GM12872 (cell line): Measurements from ENCODE around the gene G6PC3.

Experiments
- TF ChIP-seq, protein P1 (sequence below): IDR thresholded peaks from 3 replicates; pipeline ENCODE4 v1.5.1; 2011; ENCODE audit warnings: low read depth, mild to moderate bottlenecking, low read length, moderate library complexity; ENCODE audit not compliant: insufficient read depth

The G6PC3 gene, protein sequence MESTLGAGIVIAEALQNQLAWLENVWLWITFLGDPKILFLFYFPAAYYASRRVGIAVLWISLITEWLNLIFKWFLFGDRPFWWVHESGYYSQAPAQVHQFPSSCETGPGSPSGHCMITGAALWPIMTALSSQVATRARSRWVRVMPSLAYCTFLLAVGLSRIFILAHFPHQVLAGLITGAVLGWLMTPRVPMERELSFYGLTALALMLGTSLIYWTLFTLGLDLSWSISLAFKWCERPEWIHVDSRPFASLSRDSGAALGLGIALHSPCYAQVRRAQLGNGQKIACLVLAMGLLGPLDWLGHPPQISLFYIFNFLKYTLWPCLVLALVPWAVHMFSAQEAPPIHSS

DNA sequence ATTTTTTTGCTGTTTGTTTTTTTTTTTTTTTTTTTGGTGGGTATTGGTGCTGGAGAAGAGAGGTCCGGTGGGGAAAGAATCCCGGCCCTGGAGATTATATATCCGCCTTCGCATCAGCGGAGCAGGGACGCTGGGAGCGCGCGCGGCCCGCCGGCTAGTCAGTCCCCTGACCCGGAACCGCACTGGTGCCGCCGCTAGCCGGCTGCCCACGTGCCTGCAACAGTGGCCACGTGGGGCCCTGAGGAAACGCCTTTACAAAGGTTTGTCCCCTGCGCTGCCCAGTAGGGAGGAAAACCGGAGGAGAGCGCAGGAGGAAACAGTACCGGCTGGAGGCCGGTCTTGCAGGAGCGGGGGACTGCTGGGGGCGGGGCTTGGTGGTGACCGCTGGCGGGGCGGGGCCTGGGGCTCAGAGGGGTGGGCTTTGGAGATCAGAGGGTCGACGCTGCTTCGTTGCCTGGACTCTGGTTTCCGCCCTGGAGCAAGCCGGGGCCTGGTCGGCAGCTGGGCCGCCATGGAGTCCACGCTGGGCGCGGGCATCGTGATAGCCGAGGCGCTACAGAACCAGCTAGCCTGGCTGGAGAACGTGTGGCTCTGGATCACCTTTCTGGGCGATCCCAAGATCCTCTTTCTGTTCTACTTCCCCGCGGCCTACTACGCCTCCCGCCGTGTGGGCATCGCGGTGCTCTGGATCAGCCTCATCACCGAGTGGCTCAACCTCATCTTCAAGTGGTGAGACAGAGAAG, at the start of gene G6PC3:
Gene G6PC3 (plus strand): TSS at position 281 of the 743 bp plus-strand sequence. CDS start 231 bp downstream, at position 512.
- TF ChIP-seq, protein P1, sequence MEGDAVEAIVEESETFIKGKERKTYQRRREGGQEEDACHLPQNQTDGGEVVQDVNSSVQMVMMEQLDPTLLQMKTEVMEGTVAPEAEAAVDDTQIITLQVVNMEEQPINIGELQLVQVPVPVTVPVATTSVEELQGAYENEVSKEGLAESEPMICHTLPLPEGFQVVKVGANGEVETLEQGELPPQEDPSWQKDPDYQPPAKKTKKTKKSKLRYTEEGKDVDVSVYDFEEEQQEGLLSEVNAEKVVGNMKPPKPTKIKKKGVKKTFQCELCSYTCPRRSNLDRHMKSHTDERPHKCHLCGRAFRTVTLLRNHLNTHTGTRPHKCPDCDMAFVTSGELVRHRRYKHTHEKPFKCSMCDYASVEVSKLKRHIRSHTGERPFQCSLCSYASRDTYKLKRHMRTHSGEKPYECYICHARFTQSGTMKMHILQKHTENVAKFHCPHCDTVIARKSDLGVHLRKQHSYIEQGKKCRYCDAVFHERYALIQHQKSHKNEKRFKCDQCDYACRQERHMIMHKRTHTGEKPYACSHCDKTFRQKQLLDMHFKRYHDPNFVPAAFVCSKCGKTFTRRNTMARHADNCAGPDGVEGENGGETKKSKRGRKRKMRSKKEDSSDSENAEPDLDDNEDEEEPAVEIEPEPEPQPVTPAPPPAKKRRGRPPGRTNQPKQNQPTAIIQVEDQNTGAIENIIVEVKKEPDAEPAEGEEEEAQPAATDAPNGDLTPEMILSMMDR, result no peak

DNA sequence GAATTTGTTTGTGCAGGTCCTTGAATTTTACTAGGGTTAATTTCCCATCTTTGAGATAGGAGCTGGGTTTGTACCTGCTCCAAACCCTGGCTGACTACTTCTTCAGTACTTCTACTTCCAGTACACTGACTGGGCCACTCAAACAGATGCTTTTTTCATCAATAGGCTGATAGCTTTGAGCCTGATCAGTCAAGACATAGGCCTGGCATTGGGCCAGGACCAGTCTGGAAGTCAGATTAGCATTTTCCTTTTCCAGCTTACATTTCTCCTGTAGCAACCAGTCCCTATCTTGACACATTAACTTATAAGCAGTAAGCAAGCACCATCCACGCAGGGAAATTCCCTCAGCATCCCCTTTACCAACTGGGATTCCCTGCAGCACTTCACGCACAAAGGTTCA, 48.3 kb upstream of the G6PC3 start:
- TF ChIP-seq, protein P1, result no peak

DNA sequence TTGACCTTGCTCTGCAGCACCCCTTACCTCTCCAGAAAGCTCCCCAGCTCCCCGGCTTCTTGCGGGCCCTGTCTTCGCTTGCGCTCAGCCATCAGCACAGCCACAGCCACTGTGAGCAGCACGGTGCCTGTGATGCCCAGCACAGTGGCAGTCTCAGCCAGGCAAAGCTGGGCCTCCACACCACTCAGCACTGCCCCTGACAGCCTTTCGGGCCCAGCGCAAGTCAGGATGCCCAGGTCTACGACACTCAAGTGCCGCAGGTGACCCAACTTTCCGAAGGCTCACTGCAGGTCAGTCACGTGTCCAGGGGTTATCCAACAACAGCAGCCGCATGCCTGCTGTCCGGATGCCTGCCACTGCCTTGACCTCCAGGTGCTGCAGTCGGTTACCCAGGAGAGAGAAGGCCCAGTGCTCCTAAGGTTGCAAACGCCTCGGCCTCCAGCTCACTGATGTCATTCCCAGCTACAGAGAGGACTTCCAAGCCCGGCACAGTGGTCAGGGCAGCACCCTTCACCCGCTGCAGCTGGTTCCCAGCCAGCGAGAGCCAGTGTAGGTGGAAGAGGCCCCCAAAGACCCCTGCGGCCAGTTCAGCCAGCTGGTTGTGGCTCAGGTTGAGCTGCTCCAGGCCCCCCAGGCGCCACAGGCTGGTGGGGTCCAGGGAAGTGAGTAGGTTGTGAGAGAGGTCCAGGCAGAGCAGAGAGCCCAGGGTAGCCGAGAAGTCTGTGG, 46.8 kb upstream of the G6PC3 start:
- TF ChIP-seq, protein P1, result no peak

DNA sequence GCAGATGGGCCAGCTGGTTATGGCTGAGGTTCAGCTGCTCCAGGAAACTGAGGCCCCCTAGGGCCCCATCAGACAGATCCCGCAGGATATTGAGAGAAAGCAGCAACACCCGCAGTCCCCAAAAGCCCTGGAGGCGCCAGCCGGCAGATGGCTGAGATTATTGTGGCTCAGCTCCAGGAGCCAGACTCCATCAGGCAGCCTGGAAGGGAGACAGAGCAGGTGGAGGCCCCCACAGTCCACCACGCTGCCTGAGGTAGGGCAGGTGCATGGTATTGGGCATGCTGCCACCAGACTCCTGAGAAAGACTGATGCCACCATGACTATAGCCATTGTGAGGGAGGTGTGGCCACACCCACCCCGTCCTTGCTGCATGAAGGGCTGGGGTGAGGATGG, 46.3 kb upstream of the G6PC3 start:
- TF ChIP-seq, protein P1, result no peak

DNA sequence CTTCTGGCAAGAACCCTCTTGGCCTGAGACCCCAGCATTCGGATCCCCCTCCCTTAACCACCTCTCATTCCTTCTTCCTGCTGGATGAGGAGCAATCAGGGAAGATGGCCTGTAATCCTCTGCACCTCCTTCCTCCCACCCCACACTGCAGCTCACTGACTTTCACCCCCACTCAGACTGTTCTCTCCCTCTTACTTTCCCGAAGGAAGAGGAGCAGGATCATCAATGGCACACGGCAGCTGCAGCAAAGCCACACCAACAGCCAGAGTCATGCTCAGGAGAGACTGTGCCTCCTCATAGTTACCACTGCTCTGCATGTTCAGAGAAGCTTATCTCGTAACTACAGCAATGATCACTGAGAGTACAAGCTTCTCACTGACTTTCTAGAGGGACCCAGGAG, 45.7 kb upstream of the G6PC3 start:
- TF ChIP-seq, protein P1, result no peak

DNA sequence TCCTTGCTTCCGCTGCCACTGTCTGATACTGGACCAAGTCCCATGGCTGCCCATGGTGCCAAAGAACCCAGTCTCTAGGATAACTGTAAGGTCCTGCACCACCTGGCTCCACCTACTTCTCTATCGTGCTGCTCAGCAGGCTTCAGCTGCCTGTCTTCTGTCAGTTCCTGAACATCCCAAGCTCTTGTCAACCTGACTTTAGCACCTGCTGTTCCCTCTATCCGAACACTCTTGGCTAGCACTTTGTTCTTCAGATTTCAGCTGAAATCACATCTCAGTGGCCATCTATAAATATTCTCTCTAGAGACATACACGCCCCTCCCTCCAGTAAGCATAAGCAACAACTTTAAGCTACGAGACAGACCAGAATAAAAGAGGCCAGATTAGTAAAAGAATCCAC, 40.8 kb upstream of the G6PC3 start:
- TF ChIP-seq, protein P1, result no peak

DNA sequence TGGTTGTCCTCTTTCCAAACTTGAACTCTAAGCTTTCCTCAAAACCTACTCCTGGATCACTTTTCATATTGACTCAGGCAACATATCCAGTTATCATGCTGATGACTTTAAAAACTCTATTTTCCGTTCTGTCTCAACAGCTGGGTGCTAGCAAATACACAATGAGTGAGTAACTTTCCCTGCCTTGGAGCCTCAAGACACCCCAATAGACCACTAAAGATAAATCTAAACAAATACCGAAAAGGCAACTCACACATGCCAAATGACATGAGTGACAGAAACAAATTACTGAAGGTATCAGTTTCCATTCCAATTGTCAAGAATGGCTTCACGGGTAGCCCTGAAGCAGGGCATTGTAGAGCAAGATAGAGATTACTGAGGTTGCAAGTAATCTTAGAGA, 40.1 kb upstream of the G6PC3 start:
- TF ChIP-seq, protein P1, result no peak
